H1 (cell line): ENCODE results near the gene PSME4. TPM values are rescaled to one million over a fixed set of nuclear protein-coding genes. Genes with fewer than 3 reads are reported as not detected.

Experiments
- CTCF ChIA-PET: fragments of 300-600 bp; sonication (Branson Sonifier 250); formaldehyde crosslinking; loops from one replicate; lab custom pipeline; 2021; ENCODE audit not compliant: partially characterized antibody; lab: Charles Lee
- POLR2A ChIA-PET: fragments of 300-600 bp; sonication (Branson Sonifier 250); formaldehyde crosslinking; loops from one replicate; lab custom pipeline; 2021; ENCODE audit warnings: inconsistent platforms; ENCODE audit not compliant: partially characterized antibody; lab: Charles Lee
- DNase-seq, 2 experiments: peaks; one replicate each; pipeline versions ENCODE4 v3.0.0 to v3.0.0-alpha.2; 2010 to 2022; ENCODE audit warnings: low spot score in 2 of 2, low read depth in 1 of 2, mixed read lengths in 1 of 2
- FAIRE-seq: peaks from 2 replicates; lab custom pipeline; 2011; peaks lifted over from hg19 to GRCh38; lab: Jason Lieb, UNC
- H2AFZ ChIP-seq: 2 replicates; pipeline ENCODE4 v1.8.1; 2012; ENCODE audit warnings: low read length, inconsistent platforms
- H2AK5ac ChIP-seq: 2 replicates; pipeline ENCODE4 v1.6.1; 2013; ENCODE audit warnings: low read depth, low read length
- H2BK120ac ChIP-seq: replicated peaks from 2 replicates; pipeline ENCODE3; 2013; ENCODE audit warnings: low read depth, low read length, inconsistent platforms
- H2BK12ac ChIP-seq: 2 replicates; pipeline ENCODE4 v1.6.1; 2013; ENCODE audit warnings: low read depth, low read length
- H2BK15ac ChIP-seq: 2 replicates; pipeline ENCODE4 v1.6.1; 2013; ENCODE audit warnings: low read length
- H2BK20ac ChIP-seq: 2 replicates; pipeline ENCODE4 v1.6.1; 2013; ENCODE audit warnings: low read length
- H2BK5ac ChIP-seq: 2 replicates; pipeline ENCODE4 v1.6.1; 2013; ENCODE audit warnings: low read depth, low read length
- H3K14ac ChIP-seq: 2 replicates; pipeline ENCODE4 v1.6.1; 2013; ENCODE audit warnings: inconsistent platforms; ENCODE audit not compliant: insufficient read length
- H3K18ac ChIP-seq: 2 replicates; pipeline ENCODE4 v1.6.1; 2013; ENCODE audit warnings: low read length; ENCODE audit errors: extremely low read depth
- H3K23ac ChIP-seq: 2 replicates; pipeline ENCODE4 v1.6.1; 2013; ENCODE audit warnings: inconsistent platforms; ENCODE audit not compliant: insufficient read length
- H3K23me2 ChIP-seq: 2 replicates; pipeline ENCODE4 v1.6.1; 2013; ENCODE audit warnings: low read depth, low read length
- H3K27ac ChIP-seq: 2 replicates; pipeline ENCODE4 v1.6.1; 2011; ENCODE audit warnings: low read depth, low read length, inconsistent platforms
- H3K27me3 ChIP-seq, 4 experiments: replicated peaks in 1 of 4; 1 replicate in 1 of 4; 2 replicates in 3 of 4; pipeline versions ENCODE4 v1.6.1 to v1.8.1; 2011 to 2013; ENCODE audit warnings: low read length in 3 of 4, mild to moderate bottlenecking in 3 of 4, inconsistent platforms in 2 of 4, mixed read lengths in 2 of 4, moderate library complexity in 1 of 4; ENCODE audit not compliant: control insufficient read depth in 3 of 4, insufficient read depth in 3 of 4; ENCODE audit errors: extremely low read depth in 1 of 4
- H3K36me3 ChIP-seq, 4 experiments: 2 replicates each; pipeline versions ENCODE4 v1.6.1 to v1.8.1; 2011 to 2013; ENCODE audit warnings: mild to moderate bottlenecking in 4 of 4, low read length in 3 of 4, moderate library complexity in 2 of 4, control low read depth in 1 of 4, inconsistent platforms in 1 of 4; ENCODE audit not compliant: insufficient read depth in 4 of 4, control insufficient read depth in 2 of 4
- H3K4ac ChIP-seq: replicated peaks from 2 replicates; pipeline ENCODE3; 2013; ENCODE audit warnings: low read length, low read depth, mixed read lengths, inconsistent platforms; ENCODE audit not compliant: insufficient read length
- H3K4me1 ChIP-seq, 4 experiments: replicated peaks in 1 of 4; 1 replicate in 1 of 4; 2 replicates in 3 of 4; pipeline versions ENCODE4 v1.6.1 to v1.8.1; 2011 to 2013; ENCODE audit warnings: low read length in 3 of 4, inconsistent platforms in 2 of 4, mixed read lengths in 1 of 4; ENCODE audit not compliant: insufficient read depth in 4 of 4, control insufficient read depth in 3 of 4
- H3K4me2 ChIP-seq, 2 experiments: 2 replicates each; pipeline versions ENCODE4 v1.6.1 to v1.8.1; 2011 to 2013; ENCODE audit warnings: low read depth in 2 of 2, low read length in 2 of 2, control low read depth in 1 of 2, inconsistent platforms in 1 of 2, mild to moderate bottlenecking in 1 of 2; ENCODE audit not compliant: insufficient read depth in 1 of 2
- H3K4me3 ChIP-seq, 4 experiments: fragments of 200-600, 300-600 bp in 1 of 4; sonication (generic), shearing (Covaris generic), sonication (Bioruptor Twin) in 1 of 4; 2 replicates each; pipeline versions ENCODE4 v1.5.1 to v1.8.1; 2011 to 2016; ENCODE audit warnings: low read length in 4 of 4, low read depth in 3 of 4, control low read depth in 2 of 4, inconsistent platforms in 2 of 4, mild to moderate bottlenecking in 2 of 4, mixed read lengths in 1 of 4, moderate library complexity in 1 of 4; ENCODE audit not compliant: insufficient read depth in 2 of 4; ENCODE audit errors: extremely low read depth in 1 of 4
- H3K56ac ChIP-seq: replicated peaks from 2 replicates; pipeline ENCODE3; 2013; ENCODE audit warnings: low read depth, mild to moderate bottlenecking, mixed read lengths, low read length, inconsistent platforms; ENCODE audit not compliant: insufficient read length
- H3K79me1 ChIP-seq: 2 replicates; pipeline ENCODE4 v1.6.1; 2013; ENCODE audit warnings: low read depth, low read length, control low read depth
- H3K79me2 ChIP-seq, 2 experiments: 2 replicates each; pipeline versions ENCODE4 v1.6.1 to v1.8.1; 2012 to 2013; ENCODE audit warnings: low read length in 2 of 2, mild to moderate bottlenecking in 2 of 2, inconsistent platforms in 1 of 2; ENCODE audit not compliant: insufficient read depth in 2 of 2, control insufficient read depth in 1 of 2
- H3K9ac ChIP-seq, 4 experiments: replicated peaks in 1 of 4; 1 replicate in 1 of 4; 2 replicates in 3 of 4; pipeline versions ENCODE4 v1.6.1 to v1.8.1; 2011 to 2013; ENCODE audit warnings: low read depth in 3 of 4, low read length in 3 of 4, control low read depth in 2 of 4, mild to moderate bottlenecking in 2 of 4, moderate library complexity in 2 of 4, inconsistent platforms in 1 of 4; ENCODE audit errors: extremely low read depth in 1 of 4
- H3K9me3 ChIP-seq, 2 experiments: 2 replicates each; pipeline versions ENCODE4 v1.6.1 to v1.8.1; 2012 to 2013; ENCODE audit warnings: mild to moderate bottlenecking in 2 of 2, moderate library complexity in 2 of 2, control low read depth in 1 of 2, inconsistent platforms in 1 of 2, low read depth in 1 of 2, low read length in 1 of 2, mixed read lengths in 1 of 2; ENCODE audit not compliant: insufficient read depth in 2 of 2
- H4K20me1 ChIP-seq, 2 experiments: replicated peaks in 1 of 2; 2 replicates each; pipeline versions ENCODE3 to v1.8.1; 2011 to 2013; ENCODE audit warnings: inconsistent platforms in 2 of 2, low read length in 2 of 2, mild to moderate bottlenecking in 1 of 2; ENCODE audit not compliant: insufficient read depth in 2 of 2, control insufficient read depth in 1 of 2
- H4K5ac ChIP-seq: 2 replicates; pipeline ENCODE4 v1.6.1; 2013; ENCODE audit warnings: low read length, low read depth, mixed read lengths, inconsistent platforms; ENCODE audit not compliant: insufficient read length
- H4K8ac ChIP-seq: 2 replicates; pipeline ENCODE4 v1.8.0; 2013; ENCODE audit warnings: mild to moderate bottlenecking, moderate library complexity, low read length, inconsistent platforms; ENCODE audit not compliant: insufficient read depth; ENCODE audit errors: extremely low read depth
- H4K91ac ChIP-seq: replicated peaks from 2 replicates; pipeline ENCODE3; 2013; ENCODE audit warnings: low read length, mixed read lengths, inconsistent platforms; ENCODE audit not compliant: insufficient read length
- ATF2 ChIP-seq: IDR thresholded peaks from 2 replicates; pipeline ENCODE4 v1.6.1; 2012; ENCODE audit warnings: low read length, inconsistent platforms
- FOSL1 ChIP-seq: IDR thresholded peaks from 2 replicates; pipeline ENCODE4 v1.6.1; 2011; ENCODE audit warnings: mild to moderate bottlenecking, low read depth, low read length, moderate library complexity; ENCODE audit not compliant: insufficient read depth
- GTF2F1 ChIP-seq: IDR thresholded peaks from 2 replicates; pipeline ENCODE4 v1.6.1; 2012; ENCODE audit warnings: low read depth, low read length, improper control_type of control experiment, borderline replicate concordance
- KDM4A ChIP-seq: IDR thresholded peaks from one replicate; pipeline ENCODE4 v1.7.1; 2012; ENCODE audit warnings: low read depth, mild to moderate bottlenecking, moderate library complexity, low read length, inconsistent platforms; ENCODE audit not compliant: severe bottlenecking
- MAX ChIP-seq: IDR thresholded peaks from 2 replicates; pipeline ENCODE4 v1.6.1; 2012; ENCODE audit warnings: inconsistent platforms
- RBBP5 ChIP-seq: IDR thresholded peaks from 2 replicates; pipeline ENCODE4 v1.7.1; 2012; ENCODE audit warnings: low read depth, mild to moderate bottlenecking, inconsistent platforms, low read length, moderate library complexity, borderline replicate concordance
- SAP30 ChIP-seq: fragments of 300-600 bp; sonication (generic); IDR thresholded peaks from 2 replicates; pipeline ENCODE4 v1.7.1; 2012; ENCODE audit warnings: low read length, moderate library complexity, mild to moderate bottlenecking, inconsistent platforms; ENCODE audit not compliant: insufficient read depth, insufficient replicate concordance
- SIN3A ChIP-seq, 2 experiments: IDR thresholded peaks in 1 of 2; conservative IDR thresholded peaks in 1 of 2; 2 replicates each; pipeline ENCODE4 v1.6.1; 2011 to 2012; ENCODE audit warnings: low read length in 2 of 2, improper control_type of control experiment in 1 of 2, low read depth in 1 of 2, mild to moderate bottlenecking in 1 of 2
- WGBS, 2 experiments: shearing (Covaris generic) in 1 of 2; methylation state at CpG; one replicate each; pipeline versions ENCODE4 v1.1.6 to v1.1.7; 2013 to 2015; ENCODE audit warnings: low lambda C conversion rate in 2 of 2, mixed read lengths in 2 of 2, inconsistent platforms in 1 of 2, low coverage in 1 of 2, missing lambda C conversion rate in 1 of 2; ENCODE audit not compliant: insufficient replicate concordance in 2 of 2, insufficient coverage in 1 of 2, insufficient read length in 1 of 2; ENCODE audit errors: extremely low coverage in 1 of 2, missing lambda C conversion rate in 1 of 2; 5-methylcytosine and 5-hydroxymethylcytosine counted together
- polyA plus RNA-seq, 7 experiments: library from polyadenylated mRNA; depleted of rRNA in 3 of 7; stranded (reverse) in 5 of 7; unstranded in 2 of 7; fragments of >200 nt in 5 of 7; fragments of 200-250 nt in 2 of 7; gene quantifications; 1 replicate in 5 of 7; 2 replicates in 1 of 7; 4 replicates in 1 of 7; pipeline versions ENCODE4 v1.2.1 to v1.2.3, GENCODE V29; 2011 to 2013; ENCODE audit warnings: missing spikeins in 2 of 7, mixed read lengths in 2 of 7
- total RNA-seq: library from RNA; stranded (reverse); fragmentation: NEBNext Ultra II Directional; extraction: Animal tissue kit (Norgen Biotek cat#: 25700); gene quantifications from 2 replicates; pipeline ENCODE4 v1.2.1, GENCODE V29; 2021

Gene PSME4
- total and polyA plus RNA-seq, 2 of the 8 experiments (the other 6 are each of a cell fraction or from before 2014, with no cell fraction given): 42.2 to 116 TPM

- Histone ChIP-seq H4K8ac (no peak overlapping the region), H3K27me3 (no peaks in the 10 kb centered on the region), H2BK12ac (no peak overlapping the region), H2BK20ac (no peak overlapping the region), H3K27ac (no peak overlapping the region), H3K9me3 (no peaks in the 10 kb centered on the region), H3K23ac (no peak overlapping the region), H3K18ac (no peak overlapping the region), H3K23me2 (no peaks in the 10 kb centered on the region), H3K79me1 (no peaks in the 10 kb centered on the region), H4K20me1 (no peaks in the 10 kb centered on the region), H3K14ac (no peak overlapping the region), H3K36me3 (no peaks in the 10 kb centered on the region), H2AFZ (no peak overlapping the region), H2AK5ac (no peak overlapping the region), H3K79me2 (no peaks in the 10 kb centered on the region), H2BK120ac (no peak overlapping the region), H3K4ac (no peak overlapping the region), H2BK15ac (no peak overlapping the region), H4K5ac (no peak overlapping the region), H3K4me3 (no peak overlapping the region), H4K91ac (no peak overlapping the region), H3K56ac (no peak overlapping the region), H3K4me2 (peak overlapping the region in 1 of 2 experiments; percentile 30; a peak in 1 of 4 replicates), H2BK5ac (no peak overlapping the region; the same call in 1 of the 2 replicates), H3K9ac (no peak overlapping the region), H3K4me1 (peaks cover 0 to 10% (median 8%) of the 10 kb centered on the region in 4 experiments; a peak in 5 of 7 replicates)
- WGBS, 2 experiments: 91% methylated on average over 3 of the region's 3 CpGs; no CpG with 5 or more reads in 1 of the 2 experiments
- ChIA-PET CTCF (interaction anchor here (0.7 kb wide), 1 partner anchor 8 kb away, joined by 3 read pairs; no protein-coding TSS in a partner anchor), POLR2A (interaction anchor here (0.7 to 0.8 kb wide), 2 partner anchors 143 to 509 kb away, joined by 3 read pairs; partner anchors contain the start of gene PSME4)
- FAIRE-seq (no peak), DNase-seq (no peak)
- TF ChIP-seq FOSL1: no peak
- no peak for TF ChIP-seq ATF2
- TF ChIP-seq SIN3A (conservative IDR thresholded peaks at IDR 0.05 in 1 of 2, IDR thresholded peaks at IDR 0.05 in 1 of 2; ENCODE audit: low read depth in 1 of 2, low read length in 2 of 2): no peak
- no peak for TF ChIP-seq KDM4A
- TF ChIP-seq SAP30: no peak
- TF ChIP-seq GTF2F1: no peak
- TF ChIP-seq MAX: no peak
- no peak for TF ChIP-seq RBBP5
Measured at GRCh38 chr2:53827398-53828175, 143.2 kb downstream of the PSME4 start.
